ENCODE data around the gene PAPSS2.

- TF ChIP-seq CTCF (conservative IDR thresholded peaks at IDR 0.05; ENCODE audit: low read depth in 2 of 2) = no peak
- TF ChIP-seq JUNB (IDR thresholded peaks at IDR 0.05; ENCODE audit: unreplicated experiment) = no peak
- no peak for TF ChIP-seq EZH2 (IDR thresholded peaks at IDR 0.05; ENCODE audit: low read depth, unreplicated experiment)
- TF ChIP-seq ZNF114 (CRISPR knock-in tag; IDR thresholded peaks at IDR 0.05) = no peak
- TF ChIP-seq CREB1 (CRISPR knock-in tag; IDR thresholded peaks at IDR 0.05; ENCODE audit: low read depth) = no peak
- no peak for TF ChIP-seq EZH2phosphoT487 (IDR thresholded peaks at IDR 0.05; ENCODE audit: unreplicated experiment)
Measured at GRCh38 chr10:87615856-87616255, 43.8 kb upstream of the PAPSS2 start.

Data from GM23338 (cell line).